GM23338 (cell line): Measurements from ENCODE around the gene CDH18. TPM values are rescaled to one million over a fixed set of nuclear protein-coding genes. Genes with fewer than 3 reads are reported as not detected.

Experiments used
- ATAC-seq: fragments of 200-7000 bp; cut with Tn5 transposase; 3 replicates; pipeline ENCODE4 v1.9.1; 2020
- DNase-seq: peaks from one replicate; pipeline ENCODE4 v3.0.0-alpha.2; 2015; ENCODE audit warnings: low spot score
- H2AFZ ChIP-seq: fragments of 200-600 bp; sonication (generic); 2 replicates; pipeline ENCODE4 v1.8.0; 2016; ENCODE audit warnings: antibody characterized with exemption, mild to moderate bottlenecking, moderate library complexity
- H3F3A ChIP-seq: fragments of 200-600 bp; sonication (generic); replicated peaks from 2 replicates; pipeline ENCODE4 v1.8.0; 2017; ENCODE audit warnings: antibody characterized with exemption, mixed run types, low read depth
- H3K27ac ChIP-seq: fragments of 200-600 bp; sonication (generic); 2 replicates; pipeline ENCODE4 v1.6.1; 2016; ENCODE audit warnings: low read depth
- H3K27me3 ChIP-seq: fragments of 200-600 bp; sonication (generic); 2 replicates; pipeline ENCODE4 v1.8.0; 2016; ENCODE audit warnings: mild to moderate bottlenecking, mixed run types, moderate library complexity; ENCODE audit not compliant: insufficient read depth
- H3K36me3 ChIP-seq: fragments of 200-600 bp; sonication (generic); 2 replicates; pipeline ENCODE4 v1.8.0; 2016; ENCODE audit warnings: mild to moderate bottlenecking; ENCODE audit not compliant: insufficient read depth
- H3K4me1 ChIP-seq: fragments of 200-600 bp; sonication (generic); 2 replicates; pipeline ENCODE4 v1.8.0; 2016; ENCODE audit warnings: mild to moderate bottlenecking, moderate library complexity; ENCODE audit not compliant: insufficient read depth
- H3K4me2 ChIP-seq: fragments of 200-600 bp; sonication (generic); 2 replicates; pipeline ENCODE4 v1.7.1; 2017; ENCODE audit warnings: mixed run types
- H3K4me3 ChIP-seq: fragments of 200-600 bp; sonication (generic); 2 replicates; pipeline ENCODE4 v1.6.1; 2016; ENCODE audit warnings: mixed run types
- H3K79me2 ChIP-seq: fragments of 200-600 bp; sonication (generic); replicated peaks from 2 replicates; pipeline ENCODE4 v1.8.0; 2017; ENCODE audit warnings: mild to moderate bottlenecking; ENCODE audit not compliant: insufficient read depth
- H3K9me2 ChIP-seq: fragments of 200-600 bp; sonication (generic); 2 replicates; pipeline ENCODE4 v1.8.0; 2017; ENCODE audit not compliant: insufficient read depth
- H4K20me1 ChIP-seq: fragments of 200-600 bp; sonication (generic); replicated peaks from 2 replicates; pipeline ENCODE4 v1.8.0; 2017; ENCODE audit warnings: mild to moderate bottlenecking; ENCODE audit not compliant: insufficient read depth
- H3K27ac Mint-ChIP-seq: 2 replicates; pipeline ENCODE4 v1.8.0; 2020; ENCODE audit warnings: inconsistent platforms, mild to moderate bottlenecking, moderate library complexity, mixed read lengths
- H3K27me3 Mint-ChIP-seq: 3 replicates; pipeline ENCODE4 v1.8.0; 2022; ENCODE audit warnings: low read depth, mild to moderate bottlenecking, moderate library complexity, mixed read lengths, inconsistent platforms; ENCODE audit not compliant: insufficient read depth, poor library complexity
- H3K36me3 Mint-ChIP-seq: 3 replicates; pipeline ENCODE4 v1.8.0; 2021; ENCODE audit warnings: low read depth, mild to moderate bottlenecking, inconsistent platforms, moderate library complexity, mixed read lengths
- H3K4me1 Mint-ChIP-seq: 3 replicates; pipeline ENCODE4 v1.8.0; 2020; ENCODE audit warnings: mild to moderate bottlenecking, inconsistent platforms, mixed read lengths
- H3K4me3 Mint-ChIP-seq: 3 replicates; pipeline ENCODE4 v1.8.0; 2021; ENCODE audit warnings: moderate library complexity, mild to moderate bottlenecking, inconsistent platforms, mixed read lengths
- H3K9me3 Mint-ChIP-seq: 3 replicates; pipeline ENCODE4 v1.8.0; 2020; ENCODE audit warnings: moderate library complexity, mild to moderate bottlenecking, inconsistent platforms, mixed read lengths
- CREB1 ChIP-seq: fragments of 250-450 bp; sonication (Bioruptor Pico); IDR thresholded peaks from 2 replicates; pipeline ENCODE4 v1.5.0; 2020; ENCODE audit warnings: low read depth, mild to moderate bottlenecking, moderate library complexity
- EZH2 ChIP-seq: fragments of 200-600 bp; sonication (generic); IDR thresholded peaks from one replicate; pipeline ENCODE4 v1.8.0; 2017; ENCODE audit warnings: antibody characterized with exemption, mild to moderate bottlenecking, low read depth; ENCODE audit not compliant: unreplicated experiment
- ZNF114 ChIP-seq: fragments of 250-450 bp; sonication (Bioruptor Pico); IDR thresholded peaks from 2 replicates; pipeline ENCODE4 v1.5.0; 2020; ENCODE audit warnings: mild to moderate bottlenecking, moderate library complexity
- polyA plus RNA-seq: library from polyadenylated mRNA; unstranded; fragments of >200 nt; fragmentation: Nextera tagmentation; extraction: Ambion mirVana; gene quantifications from 2 replicates; pipeline ENCODE4 v1.2.1, GENCODE V29; 2016
- total RNA-seq: library from RNA; depleted of rRNA; stranded (reverse); fragments of >200 nt; shearing (Covaris generic); gene quantifications from 2 replicates; pipeline ENCODE4 v1.2.3, GENCODE V29; 2014
- TF ChIP-seq, protein P1 (sequence below): fragments of 250-450 bp; sonication (Bioruptor Pico); IDR thresholded peaks from 2 replicates; pipeline ENCODE4 v1.5.0; 2020; ENCODE audit warnings: mild to moderate bottlenecking, moderate library complexity
- TF ChIP-seq, protein P2 (sequence below): IDR thresholded peaks from one replicate; pipeline ENCODE4 v1.6.1; 2018; ENCODE audit warnings: antibody characterized with exemption; ENCODE audit not compliant: unreplicated experiment

CDH18 gene
- total and polyA plus RNA-seq, 2 experiments from 2014 or later = 1.3 TPM; not detected in 1

DNA sequence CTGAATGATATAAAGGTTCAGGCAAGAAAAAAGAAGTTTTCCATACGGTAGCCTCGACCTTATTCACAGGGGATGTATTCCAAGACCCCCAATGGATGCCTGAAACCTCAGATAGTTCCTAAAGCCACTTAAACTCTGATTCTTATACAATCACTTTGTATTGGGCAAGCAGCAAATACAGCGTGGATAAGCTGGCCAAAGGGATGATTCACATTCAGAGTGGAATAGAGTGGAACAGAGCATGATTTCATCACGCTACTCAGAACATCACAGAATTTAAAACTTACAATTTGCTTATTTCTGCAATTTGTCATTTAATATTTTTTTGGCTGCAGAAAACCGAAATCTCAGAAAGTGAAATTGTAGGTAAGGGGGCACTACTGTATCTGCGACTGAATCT, 40.5 kb upstream of the CDH18 start:
- H3K79me2 ChIP-seq = no peaks in the 10 kb centered on the region
- H3F3A ChIP-seq = no peaks in the 10 kb centered on the region
- H3K4me1 Mint-ChIP-seq = no peaks in the 10 kb centered on the region
- no peak overlapping the region for H2AFZ ChIP-seq
- no peak for ATAC-seq
- H3K27me3 Mint-ChIP-seq = no peaks in the 10 kb centered on the region
- H4K20me1 ChIP-seq = no peaks in the 10 kb centered on the region
- H3K4me3 ChIP-seq = no peak overlapping the region
- no peak overlapping the region for H3K4me3 Mint-ChIP-seq
- H3K27ac Mint-ChIP-seq = no peak overlapping the region
- H3K27me3 ChIP-seq = no peaks in the 10 kb centered on the region
- no peak overlapping the region for H3K27ac ChIP-seq
- no peaks in the 10 kb centered on the region for H3K36me3 ChIP-seq
- no peak for DNase-seq
- no peaks in the 10 kb centered on the region for H3K4me1 ChIP-seq
- H3K9me2 ChIP-seq = no peaks in the 10 kb centered on the region
- H3K4me2 ChIP-seq = no peak overlapping the region
- H3K9me3 Mint-ChIP-seq = no peaks in the 10 kb centered on the region
- no peaks in the 10 kb centered on the region for H3K36me3 Mint-ChIP-seq
- TF ChIP-seq CREB1 (CRISPR knock-in tag) = no peak
- TF ChIP-seq EZH2 = no peak
- no peak for TF ChIP-seq ZNF114 (CRISPR knock-in tag)
- TF ChIP-seq, protein P1, sequence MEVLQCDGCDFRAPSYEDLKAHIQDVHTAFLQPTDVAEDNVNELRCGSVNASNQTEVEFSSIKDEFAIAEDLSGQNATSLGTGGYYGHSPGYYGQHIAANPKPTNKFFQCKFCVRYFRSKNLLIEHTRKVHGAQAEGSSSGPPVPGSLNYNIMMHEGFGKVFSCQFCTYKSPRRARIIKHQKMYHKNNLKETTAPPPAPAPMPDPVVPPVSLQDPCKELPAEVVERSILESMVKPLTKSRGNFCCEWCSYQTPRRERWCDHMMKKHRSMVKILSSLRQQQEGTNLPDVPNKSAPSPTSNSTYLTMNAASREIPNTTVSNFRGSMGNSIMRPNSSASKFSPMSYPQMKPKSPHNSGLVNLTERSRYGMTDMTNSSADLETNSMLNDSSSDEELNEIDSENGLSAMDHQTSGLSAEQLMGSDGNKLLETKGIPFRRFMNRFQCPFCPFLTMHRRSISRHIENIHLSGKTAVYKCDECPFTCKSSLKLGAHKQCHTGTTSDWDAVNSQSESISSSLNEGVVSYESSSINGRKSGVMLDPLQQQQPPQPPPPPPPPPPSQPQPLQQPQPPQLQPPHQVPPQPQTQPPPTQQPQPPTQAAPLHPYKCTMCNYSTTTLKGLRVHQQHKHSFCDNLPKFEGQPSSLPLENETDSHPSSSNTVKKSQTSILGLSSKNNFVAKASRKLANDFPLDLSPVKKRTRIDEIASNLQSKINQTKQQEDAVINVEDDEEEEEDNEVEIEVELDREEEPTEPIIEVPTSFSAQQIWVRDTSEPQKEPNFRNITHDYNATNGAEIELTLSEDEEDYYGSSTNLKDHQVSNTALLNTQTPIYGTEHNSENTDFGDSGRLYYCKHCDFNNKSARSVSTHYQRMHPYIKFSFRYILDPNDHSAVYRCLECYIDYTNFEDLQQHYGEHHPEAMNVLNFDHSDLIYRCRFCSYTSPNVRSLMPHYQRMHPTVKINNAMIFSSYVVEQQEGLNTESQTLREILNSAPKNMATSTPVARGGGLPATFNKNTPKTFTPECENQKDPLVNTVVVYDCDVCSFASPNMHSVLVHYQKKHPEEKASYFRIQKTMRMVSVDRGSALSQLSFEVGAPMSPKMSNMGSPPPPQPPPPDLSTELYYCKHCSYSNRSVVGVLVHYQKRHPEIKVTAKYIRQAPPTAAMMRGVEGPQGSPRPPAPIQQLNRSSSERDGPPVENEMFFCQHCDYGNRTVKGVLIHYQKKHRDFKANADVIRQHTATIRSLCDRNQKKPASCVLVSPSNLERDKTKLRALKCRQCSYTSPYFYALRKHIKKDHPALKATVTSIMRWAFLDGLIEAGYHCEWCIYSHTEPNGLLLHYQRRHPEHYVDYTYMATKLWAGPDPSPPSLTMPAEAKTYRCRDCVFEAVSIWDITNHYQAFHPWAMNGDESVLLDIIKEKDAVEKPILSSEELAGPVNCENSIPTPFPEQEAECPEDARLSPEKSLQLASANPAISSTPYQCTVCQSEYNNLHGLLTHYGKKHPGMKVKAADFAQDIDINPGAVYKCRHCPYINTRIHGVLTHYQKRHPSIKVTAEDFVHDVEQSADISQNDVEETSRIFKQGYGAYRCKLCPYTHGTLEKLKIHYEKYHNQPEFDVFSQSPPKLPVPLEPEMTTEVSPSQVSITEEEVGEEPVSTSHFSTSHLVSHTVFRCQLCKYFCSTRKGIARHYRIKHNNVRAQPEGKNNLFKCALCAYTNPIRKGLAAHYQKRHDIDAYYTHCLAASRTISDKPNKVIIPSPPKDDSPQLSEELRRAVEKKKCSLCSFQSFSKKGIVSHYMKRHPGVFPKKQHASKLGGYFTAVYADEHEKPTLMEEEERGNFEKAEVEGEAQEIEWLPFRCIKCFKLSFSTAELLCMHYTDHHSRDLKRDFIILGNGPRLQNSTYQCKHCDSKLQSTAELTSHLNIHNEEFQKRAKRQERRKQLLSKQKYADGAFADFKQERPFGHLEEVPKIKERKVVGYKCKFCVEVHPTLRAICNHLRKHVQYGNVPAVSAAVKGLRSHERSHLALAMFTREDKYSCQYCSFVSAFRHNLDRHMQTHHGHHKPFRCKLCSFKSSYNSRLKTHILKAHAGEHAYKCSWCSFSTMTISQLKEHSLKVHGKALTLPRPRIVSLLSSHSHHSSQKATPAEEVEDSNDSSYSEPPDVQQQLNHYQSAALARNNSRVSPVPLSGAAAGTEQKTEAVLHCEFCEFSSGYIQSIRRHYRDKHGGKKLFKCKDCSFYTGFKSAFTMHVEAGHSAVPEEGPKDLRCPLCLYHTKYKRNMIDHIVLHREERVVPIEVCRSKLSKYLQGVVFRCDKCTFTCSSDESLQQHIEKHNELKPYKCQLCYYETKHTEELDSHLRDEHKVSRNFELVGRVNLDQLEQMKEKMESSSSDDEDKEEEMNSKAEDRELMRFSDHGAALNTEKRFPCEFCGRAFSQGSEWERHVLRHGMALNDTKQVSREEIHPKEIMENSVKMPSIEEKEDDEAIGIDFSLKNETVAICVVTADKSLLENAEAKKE = no peak
- TF ChIP-seq, protein P2, sequence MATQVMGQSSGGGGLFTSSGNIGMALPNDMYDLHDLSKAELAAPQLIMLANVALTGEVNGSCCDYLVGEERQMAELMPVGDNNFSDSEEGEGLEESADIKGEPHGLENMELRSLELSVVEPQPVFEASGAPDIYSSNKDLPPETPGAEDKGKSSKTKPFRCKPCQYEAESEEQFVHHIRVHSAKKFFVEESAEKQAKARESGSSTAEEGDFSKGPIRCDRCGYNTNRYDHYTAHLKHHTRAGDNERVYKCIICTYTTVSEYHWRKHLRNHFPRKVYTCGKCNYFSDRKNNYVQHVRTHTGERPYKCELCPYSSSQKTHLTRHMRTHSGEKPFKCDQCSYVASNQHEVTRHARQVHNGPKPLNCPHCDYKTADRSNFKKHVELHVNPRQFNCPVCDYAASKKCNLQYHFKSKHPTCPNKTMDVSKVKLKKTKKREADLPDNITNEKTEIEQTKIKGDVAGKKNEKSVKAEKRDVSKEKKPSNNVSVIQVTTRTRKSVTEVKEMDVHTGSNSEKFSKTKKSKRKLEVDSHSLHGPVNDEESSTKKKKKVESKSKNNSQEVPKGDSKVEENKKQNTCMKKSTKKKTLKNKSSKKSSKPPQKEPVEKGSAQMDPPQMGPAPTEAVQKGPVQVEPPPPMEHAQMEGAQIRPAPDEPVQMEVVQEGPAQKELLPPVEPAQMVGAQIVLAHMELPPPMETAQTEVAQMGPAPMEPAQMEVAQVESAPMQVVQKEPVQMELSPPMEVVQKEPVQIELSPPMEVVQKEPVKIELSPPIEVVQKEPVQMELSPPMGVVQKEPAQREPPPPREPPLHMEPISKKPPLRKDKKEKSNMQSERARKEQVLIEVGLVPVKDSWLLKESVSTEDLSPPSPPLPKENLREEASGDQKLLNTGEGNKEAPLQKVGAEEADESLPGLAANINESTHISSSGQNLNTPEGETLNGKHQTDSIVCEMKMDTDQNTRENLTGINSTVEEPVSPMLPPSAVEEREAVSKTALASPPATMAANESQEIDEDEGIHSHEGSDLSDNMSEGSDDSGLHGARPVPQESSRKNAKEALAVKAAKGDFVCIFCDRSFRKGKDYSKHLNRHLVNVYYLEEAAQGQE = no peak
